ENCODE data around the gene PUS3.
"Not testable (repeated sequence)": the region's sequence is repeated elsewhere in the genome, so short reads cannot be mapped to it uniquely, and the experiment has no call there.

PUS3 gene

GRCh38 chr11:125914601-125915000 is 11.6 kb upstream of the PUS3 start:
- not testable (repeated sequence) for DNase-seq

GRCh38 chr11:125910226-125910849 is 7.3 kb upstream of the PUS3 start:
- DNase-seq, result no peak

GRCh38 chr11:125904678-125905077 is 1.7 kb upstream of the PUS3 start:
- DNase-seq, result no peak

GRCh38 chr11:125903711-125904659 is 979 bp upstream of the PUS3 start, which contains the start of gene DDX25:
TSS of gene DDX25 (plus strand) at chr11:125904508. CDS start at chr11:125904518, 10 bp downstream.
- no peak for DNase-seq

GRCh38 chr11:125902277-125902926 is 604 bp downstream of the PUS3 start:
- DNase-seq, result no peak

GRCh38 chr11:125901872-125902271 is 1.1 kb downstream of the PUS3 start:
- DNase-seq, result no peak

- DNase-seq, result no peak
Observed at GRCh38 chr11:125892994-125893393, 10.0 kb downstream of the PUS3 start.

GRCh38 chr11:125892071-125892470 is 10.9 kb downstream of the PUS3 start:
- no peak for DNase-seq

- DNase-seq, result no peak
Observed at GRCh38 chr11:125890447-125891100, 12.4 kb downstream of the PUS3 start.

GRCh38 chr11:125887373-125888324 is 15.4 kb downstream of the PUS3 start, which contains the start of gene HYLS1:
TSS of gene HYLS1 (plus strand) at chr11:125887668. CDS start at chr11:125899369, 11,701 bp downstream.
- DNase-seq, result peak; percentile 96

- DNase-seq, result no peak
Observed at GRCh38 chr11:125886997-125887372, 16.0 kb downstream of the PUS3 start.

GRCh38 chr11:125883375-125883774 is 19.6 kb downstream of the PUS3 start:
- DNase-seq, result no peak

GRCh38 chr11:125881291-125881690 is 21.7 kb downstream of the PUS3 start:
- no peak for DNase-seq

- DNase-seq, result no peak
Observed at GRCh38 chr11:125874556-125875124, 28.4 kb downstream of the PUS3 start.

- no peak for DNase-seq
Observed at GRCh38 chr11:125873881-125874555, 29.0 kb downstream of the PUS3 start.

GRCh38 chr11:125872138-125872491 is 30.9 kb downstream of the PUS3 start:
- no peak for DNase-seq

- no peak for DNase-seq
Observed at GRCh38 chr11:125871391-125872137, 31.4 kb downstream of the PUS3 start.

GRCh38 chr11:125869521-125869920 is 33.5 kb downstream of the PUS3 start:
- no peak for DNase-seq

GRCh38 chr11:125865354-125865753 is 37.7 kb downstream of the PUS3 start:
- DNase-seq, result not testable (repeated sequence)

- not testable (repeated sequence) for DNase-seq
Observed at GRCh38 chr11:125862786-125863185, 40.2 kb downstream of the PUS3 start.
